Activated CD8-positive, alpha-beta T cell treated with anti-CD3 and anti-CD28 coated beads for 36 hours (primary cell): ENCODE results near the gene YOD1. TPM values are rescaled to one million over a fixed set of nuclear protein-coding genes. Genes with fewer than 3 reads are reported as not detected.

Experiments used
- total RNA-seq, 2 experiments: library from RNA; stranded (reverse); gene quantifications; one replicate each; pipeline ENCODE4 v1.2.3, GENCODE V29; 2021

The YOD1 gene
- total RNA-seq, 2 experiments from 2014 or later, result 7.4 to 7.5 TPM

Other genes with a start within 250 kb of the YOD1 start
- not detected for gene IL20, start 185.6 kb downstream of the YOD1 start, total RNA-seq
- under 1 TPM; 0.54 to 0.81 TPM for gene IL24, start 153.8 kb downstream of the YOD1 start, total RNA-seq
- gene FCMR, start 129.3 kb downstream of the YOD1 start, total RNA-seq, result 10 to 100 TPM; 49.4 to 51.7 TPM
- under 1 TPM in 1 of 2 experiments, not detected in 1; 0.07 TPM for gene PIGR, start 104.7 kb downstream of the YOD1 start, total RNA-seq
- not detected for gene FCAMR, start 80.7 kb downstream of the YOD1 start, total RNA-seq
- gene C1orf116, start 18.5 kb downstream of the YOD1 start, total RNA-seq, result under 1 TPM; 0.07 to 0.13 TPM
- 1 to 10 TPM; 3.5 to 4.3 TPM for gene PFKFB2, start 2.1 kb upstream of the YOD1 start, total RNA-seq
- 1 to 10 TPM; 2.1 to 2.2 TPM for gene C4BPB, start 37.7 kb upstream of the YOD1 start, total RNA-seq
- gene C4BPA, start 53.0 kb upstream of the YOD1 start, total RNA-seq, result not detected